GM18870 (cell line): ENCODE data around the gene INTS12.

ENCODE experiments used
- ATAC-seq: cut with Tn5 transposase; IDR thresholded peaks from one replicate; pipeline ENCODE4 v1.9.1; 2021; ENCODE audit warnings: moderate library complexity; ENCODE audit not compliant: unreplicated experiment

INTS12 gene

GRCh38 chr4:105686571-105686970, 21.9 kb downstream of the INTS12 start:
- ATAC-seq = no peak

- no peak for ATAC-seq
These were observed 25.5 kb downstream of the INTS12 start for GRCh38 chr4:105683038-105683437.

GRCh38 chr4:105679186-105679585, 29.3 kb downstream of the INTS12 start:
- ATAC-seq = no peak

GRCh38 chr4:105677709-105678108, 30.8 kb downstream of the INTS12 start:
- ATAC-seq = no peak

- no peak for ATAC-seq
These were observed 34.5 kb downstream of the INTS12 start for GRCh38 chr4:105674011-105674410.

- ATAC-seq = no peak
These were observed 37.2 kb downstream of the INTS12 start for GRCh38 chr4:105671301-105671700.

- no peak for ATAC-seq
These were observed 37.8 kb downstream of the INTS12 start for GRCh38 chr4:105670684-105671083.

GRCh38 chr4:105666693-105667092, 41.8 kb downstream of the INTS12 start:
- no peak for ATAC-seq

GRCh38 chr4:105662935-105663675, 45.4 kb downstream of the INTS12 start:
- ATAC-seq = no peak

- no peak for ATAC-seq
These were observed 47.5 kb downstream of the INTS12 start for GRCh38 chr4:105661028-105661427.

GRCh38 chr4:105659190-105659589, 49.3 kb downstream of the INTS12 start:
- no peak for ATAC-seq

- no peak for ATAC-seq
These were observed 51.2 kb downstream of the INTS12 start for GRCh38 chr4:105657117-105657765.

GRCh38 chr4:105652286-105652888, 56.1 kb downstream of the INTS12 start:
- ATAC-seq = no peak

- ATAC-seq = no peak
These were observed 56.6 kb downstream of the INTS12 start for GRCh38 chr4:105651884-105652283.

- no peak for ATAC-seq
These were observed 58.3 kb downstream of the INTS12 start for GRCh38 chr4:105650190-105650589.

GRCh38 chr4:105645440-105645839, 63.0 kb downstream of the INTS12 start:
- ATAC-seq = no peak

- ATAC-seq = no peak
These were observed 64.2 kb downstream of the INTS12 start for GRCh38 chr4:105644257-105644656.

GRCh38 chr4:105641845-105642244, 66.6 kb downstream of the INTS12 start:
- ATAC-seq = no peak

GRCh38 chr4:105637408-105638176, 70.9 kb downstream of the INTS12 start:
- peak; percentile 89 for ATAC-seq

GRCh38 chr4:105634402-105635080, 73.9 kb downstream of the INTS12 start:
- no peak for ATAC-seq

- ATAC-seq = no peak
These were observed 75.2 kb downstream of the INTS12 start for GRCh38 chr4:105633241-105633640.
